ENCODE data around the gene PRDM7. TPM values are rescaled to one million over a fixed set of nuclear protein-coding genes. Genes with fewer than 3 reads are reported as not detected.
A peak's percentile ranks its signal among the peaks of the same experiment; 100 is the strongest.

Gene PRDM7
- total and polyA plus RNA-seq, 2 donors (not counting 1 experiment from before 2014, with no cell fraction given) = not detected

DNA sequence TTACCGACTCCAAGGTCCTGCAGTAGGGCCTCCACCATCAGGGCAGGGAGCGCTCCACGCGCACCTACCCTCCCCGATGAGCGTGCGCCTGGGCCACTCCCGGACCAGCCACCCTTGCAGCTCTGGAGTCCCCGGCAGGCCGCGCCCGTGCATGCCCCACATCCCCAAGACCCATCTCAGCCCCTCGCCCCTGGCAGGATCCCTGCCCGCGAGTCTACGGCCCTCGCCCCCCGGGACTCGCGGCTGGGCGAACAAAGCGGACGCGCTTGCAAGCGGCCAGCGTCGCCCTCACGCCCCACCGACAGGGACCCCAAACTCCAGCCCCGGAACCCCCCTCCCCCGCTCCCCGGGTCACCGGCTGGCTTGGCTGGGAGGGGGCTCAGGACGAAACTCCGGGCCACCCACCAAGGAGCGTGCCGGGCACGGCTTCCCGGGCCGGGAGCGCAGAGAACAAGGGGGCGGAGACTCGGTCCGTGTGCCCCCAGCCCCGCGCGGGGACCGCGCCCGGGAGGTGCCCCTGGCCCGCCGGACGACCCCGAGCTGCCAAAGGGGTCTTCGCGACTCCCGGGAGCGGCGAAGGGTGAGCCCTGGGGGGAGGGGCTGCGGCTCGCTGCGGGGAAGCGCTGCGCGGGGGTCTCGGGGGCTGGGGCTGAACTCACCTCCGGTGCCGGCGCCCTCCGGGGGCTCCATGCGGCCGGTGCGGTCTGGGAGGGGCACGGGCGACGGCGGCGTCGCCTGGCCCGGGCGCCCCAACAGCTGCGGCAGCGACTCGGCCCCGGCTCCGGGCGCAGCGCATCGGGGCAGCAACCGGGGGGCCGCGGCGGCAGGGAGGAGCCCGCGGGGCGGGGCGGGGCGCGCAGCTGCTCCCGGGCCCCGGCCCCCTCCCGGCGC, 58.2 kb downstream of the PRDM7 start, which contains the start of gene DBNDD1:
DBNDD1 (minus strand) TSS at position 805 of the 891 bp plus-strand sequence; CDS start at position 690, 115 bp downstream.
- H2AFZ ChIP-seq (ENCODE audit: insufficient read depth, low read depth, low read length, poor library complexity, severe bottlenecking) = peak within 1 kb of the TSS; percentile 78
- intact Hi-C loops (cut with micrococcal nuclease) = loop anchor here (5.0 to 10.0 kb wide), 2 partner anchors 72 to 94 kb away; partner anchors contain the start of genes DEF8 and TUBB3
- no peak for ATAC-seq (ENCODE audit: low read depth)
- peaks cover 37% of the 10 kb centered on the region for H3K4me1 Mint-ChIP-seq
- CTCF ChIA-PET = interaction anchor here (0.9 to 2.1 kb wide), 7 partner anchors 10 to 109 kb away, joined by 3 to 8 read pairs (median 4); no protein-coding TSS in a partner anchor
- POLR2A ChIA-PET = no interaction called here
- H3K4me3 Mint-ChIP-seq = peak within 1 kb of the TSS; percentile 88
- TF ChIP-seq EZH2 (IDR thresholded peaks at IDR 0.05; ENCODE audit: borderline replicate concordance, insufficient read depth, low read depth, low read length, poor library complexity, severe bottlenecking) = no peak
- TF ChIP-seq, protein P1, sequence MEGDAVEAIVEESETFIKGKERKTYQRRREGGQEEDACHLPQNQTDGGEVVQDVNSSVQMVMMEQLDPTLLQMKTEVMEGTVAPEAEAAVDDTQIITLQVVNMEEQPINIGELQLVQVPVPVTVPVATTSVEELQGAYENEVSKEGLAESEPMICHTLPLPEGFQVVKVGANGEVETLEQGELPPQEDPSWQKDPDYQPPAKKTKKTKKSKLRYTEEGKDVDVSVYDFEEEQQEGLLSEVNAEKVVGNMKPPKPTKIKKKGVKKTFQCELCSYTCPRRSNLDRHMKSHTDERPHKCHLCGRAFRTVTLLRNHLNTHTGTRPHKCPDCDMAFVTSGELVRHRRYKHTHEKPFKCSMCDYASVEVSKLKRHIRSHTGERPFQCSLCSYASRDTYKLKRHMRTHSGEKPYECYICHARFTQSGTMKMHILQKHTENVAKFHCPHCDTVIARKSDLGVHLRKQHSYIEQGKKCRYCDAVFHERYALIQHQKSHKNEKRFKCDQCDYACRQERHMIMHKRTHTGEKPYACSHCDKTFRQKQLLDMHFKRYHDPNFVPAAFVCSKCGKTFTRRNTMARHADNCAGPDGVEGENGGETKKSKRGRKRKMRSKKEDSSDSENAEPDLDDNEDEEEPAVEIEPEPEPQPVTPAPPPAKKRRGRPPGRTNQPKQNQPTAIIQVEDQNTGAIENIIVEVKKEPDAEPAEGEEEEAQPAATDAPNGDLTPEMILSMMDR (IDR thresholded peaks at IDR 0.05) = no peak
- H3K9me3 Mint-ChIP-seq (ENCODE audit: insufficient read depth) = no peaks in the 10 kb centered on the region
- H3K4me3 ChIP-seq (ENCODE audit: control extremely low read depth in 1 of 5, extremely low read depth in 1 of 5, insufficient read depth in 1 of 5, low read depth in 2 of 5, low read length in 4 of 5) = peak within 1 kb of the TSS in 4 of 5 experiments; percentile 44 to 69 (median 60)
- peak within 1 kb of the TSS; percentile 67 for H3K27ac Mint-ChIP-seq
- H3K27me3 Mint-ChIP-seq = peaks cover 15% of the 10 kb centered on the region
- peaks cover 0 to 21% (median 6%) of the 10 kb centered on the region in 4 experiments for H3K27me3 ChIP-seq (replicated peaks in 1 of 4; ENCODE audit: control extremely low read depth in 1 of 4, control insufficient read depth in 3 of 4, insufficient read depth in 4 of 4, low read length in 3 of 4)
- peak within 1 kb of the TSS; percentile 97 for H3K4me2 ChIP-seq (replicated peaks; ENCODE audit: low read depth, low read length, poor library complexity, severe bottlenecking)
- H3K27ac ChIP-seq (ENCODE audit: low read length in 2 of 2) = no peak within 1 kb of the TSS
- peaks cover 0 to 5% (median 0%) of the 10 kb centered on the region in 3 donors for H3K9me3 ChIP-seq (ENCODE audit: control extremely low read depth in 1 of 3, control insufficient read depth in 2 of 3, insufficient read depth in 1 of 3, low read length in 2 of 3)
- no peaks in the 10 kb centered on the region for H3K36me3 ChIP-seq (replicated peaks in 1 of 2; ENCODE audit: control extremely low read depth in 1 of 2, control insufficient read depth in 1 of 2, extremely low read depth in 1 of 2, insufficient read depth in 2 of 2, low read length in 1 of 2)
- WGBS (ENCODE audit: insufficient coverage) = 3% methylated on average over 103 of the region's 103 CpGs
- H3K79me2 ChIP-seq (ENCODE audit: control insufficient read depth, insufficient read depth, low read length) = peaks cover 6% of the 10 kb centered on the region
- no peaks in the 10 kb centered on the region for H4K20me1 ChIP-seq (ENCODE audit: control insufficient read depth, insufficient read depth, low read length, poor library complexity, severe bottlenecking)
- DNase-seq = peak; percentile 45
- peak within 1 kb of the TSS; percentile 63 for H3K9ac ChIP-seq (ENCODE audit: low read length)
- H3K4me1 ChIP-seq (ENCODE audit: control insufficient read depth in 2 of 2, insufficient read depth in 2 of 2, low read length in 2 of 2) = peaks cover 28 to 42% of the 10 kb centered on the region in 2 donors

All from B cell (primary cell).